Spleen (tissue), 7 donors: ENCODE measurements around the gene RNPS1.

Experiments
- POLR2A ChIP-seq, 3 donors: fragments of 450-650 bp; IDR thresholded peaks; one replicate each; pipeline ENCODE4 v1.5.1; 2017; ENCODE audit warnings: antibody characterized with exemption in 3 of 3, mild to moderate bottlenecking in 1 of 3
- POLR2AphosphoS5 ChIP-seq, 3 donors: sonication (generic); formaldehyde crosslinking; IDR thresholded peaks; one replicate each; pipeline ENCODE4 v1.5.1; 2017; ENCODE audit warnings: antibody characterized with exemption in 3 of 3
- TF ChIP-seq, protein P1 (sequence below), 11 experiments: fragments of 200-600 bp in 7 of 11; fragments of 450-650 bp in 4 of 11; sonication (generic) in 4 of 11; IDR thresholded peaks in 8 of 11; conservative IDR thresholded peaks in 3 of 11; 1 replicate in 7 of 11; 2 replicates in 4 of 11; pipeline versions ENCODE4 v1.4.0 to v1.8.0; 2016 to 2021; ENCODE audit warnings: antibody characterized with exemption in 11 of 11, inconsistent platforms in 4 of 11, mild to moderate bottlenecking in 1 of 11
- donor health status: DM: no; HTN: no; CAD: no; lungs with moderate emphysema.
- donor health status: DM: no; HTN: no; CAD: no.
- donor health status: DM: no; HTN: no; CAD: no.

GRCh38 chr16:2243031-2243528, 24.8 kb downstream of the RNPS1 start:
- TF ChIP-seq POLR2A (IDR thresholded peaks at IDR 0.05) (no peak), POLR2AphosphoS5 (IDR thresholded peaks at IDR 0.05) (peak in 1 of 3 donors; percentile 34)
- TF ChIP-seq, protein P1, sequence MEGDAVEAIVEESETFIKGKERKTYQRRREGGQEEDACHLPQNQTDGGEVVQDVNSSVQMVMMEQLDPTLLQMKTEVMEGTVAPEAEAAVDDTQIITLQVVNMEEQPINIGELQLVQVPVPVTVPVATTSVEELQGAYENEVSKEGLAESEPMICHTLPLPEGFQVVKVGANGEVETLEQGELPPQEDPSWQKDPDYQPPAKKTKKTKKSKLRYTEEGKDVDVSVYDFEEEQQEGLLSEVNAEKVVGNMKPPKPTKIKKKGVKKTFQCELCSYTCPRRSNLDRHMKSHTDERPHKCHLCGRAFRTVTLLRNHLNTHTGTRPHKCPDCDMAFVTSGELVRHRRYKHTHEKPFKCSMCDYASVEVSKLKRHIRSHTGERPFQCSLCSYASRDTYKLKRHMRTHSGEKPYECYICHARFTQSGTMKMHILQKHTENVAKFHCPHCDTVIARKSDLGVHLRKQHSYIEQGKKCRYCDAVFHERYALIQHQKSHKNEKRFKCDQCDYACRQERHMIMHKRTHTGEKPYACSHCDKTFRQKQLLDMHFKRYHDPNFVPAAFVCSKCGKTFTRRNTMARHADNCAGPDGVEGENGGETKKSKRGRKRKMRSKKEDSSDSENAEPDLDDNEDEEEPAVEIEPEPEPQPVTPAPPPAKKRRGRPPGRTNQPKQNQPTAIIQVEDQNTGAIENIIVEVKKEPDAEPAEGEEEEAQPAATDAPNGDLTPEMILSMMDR (IDR thresholded peaks at IDR 0.05 in 8 of 11, conservative IDR thresholded peaks at IDR 0.05 in 3 of 11) = no peak
